Testis (tissue), 2 donors: ENCODE measurements around the gene EEF2KMT.

Source experiments
- CTCF ChIP-seq, 3 experiments: fragments of 450-650 bp in 2 of 3; fragments of 200-600 bp in 1 of 3; sonication (generic) in 1 of 3; IDR thresholded peaks; one replicate each; pipeline ENCODE4 v1.5.1; 2016 to 2019; ENCODE audit warnings: antibody characterized with exemption in 3 of 3, mild to moderate bottlenecking in 2 of 3, moderate library complexity in 1 of 3
- POLR2A ChIP-seq: fragments of 450-650 bp; IDR thresholded peaks from one replicate; pipeline ENCODE4 v1.6.1; 2017; ENCODE audit warnings: antibody characterized with exemption, mild to moderate bottlenecking, moderate library complexity

- TF ChIP-seq CTCF (IDR thresholded peaks at IDR 0.05) (no peak), POLR2A (no peak)
Measured at GRCh38 chr16:5078626-5079025, 19.0 kb downstream of the EEF2KMT start.
